K562 (cell line): Measurements from ENCODE around the gene LY6G5B. TPM values are rescaled to one million over a fixed set of nuclear protein-coding genes. Genes with fewer than 3 reads are reported as not detected.
A peak's percentile ranks its signal among the peaks of the same experiment; 100 is the strongest.

Experiments
- ARID3A ChIP-seq: IDR thresholded peaks from 2 replicates; pipeline ENCODE4 v1.6.1; 2012; ENCODE audit warnings: low read depth, low read length, improper control_type of control experiment, borderline replicate concordance
- CBX2 ChIP-seq: fragments of 200-600 bp; sonication (generic); IDR thresholded peaks from one replicate; pipeline ENCODE4 v1.6.1; 2012; ENCODE audit warnings: mild to moderate bottlenecking, low read length, inconsistent platforms; ENCODE audit not compliant: insufficient read depth, poor library complexity, severe bottlenecking
- CBX5 ChIP-seq: IDR thresholded peaks from 2 replicates; pipeline ENCODE4 v1.6.1; 2014; ENCODE audit warnings: low read depth, borderline replicate concordance
- CEBPZ ChIP-seq: fragments of 150-350 bp; IDR thresholded peaks from 2 replicates; pipeline ENCODE4 v1.6.1; 2014; ENCODE audit warnings: low read depth, mild to moderate bottlenecking, low read length, borderline replicate concordance
- ETV6 ChIP-seq, 3 experiments: fragments of 150-350 bp in 1 of 3; sonication (generic) in 1 of 3; formaldehyde crosslinking in 1 of 3; IDR thresholded peaks; 2 replicates each; pipeline versions ENCODE4 v1.6.1 to v1.8.0; 2014 to 2022; ENCODE audit warnings: borderline replicate concordance in 2 of 3, low read depth in 2 of 3, antibody characterized with exemption in 1 of 3, low read length in 1 of 3, mild to moderate bottlenecking in 1 of 3, missing genetic modification reagents in 1 of 3
- JUN ChIP-seq, 2 experiments: sonication (generic) in 1 of 2; formaldehyde crosslinking in 1 of 2; IDR thresholded peaks; 2 replicates each; pipeline versions ENCODE4 v1.6.1 to v1.8.0; 2012 to 2022; ENCODE audit warnings: borderline replicate concordance in 2 of 2, mild to moderate bottlenecking in 2 of 2, improper control_type of control experiment in 1 of 2, low read depth in 1 of 2, low read length in 1 of 2, missing genetic modification reagents in 1 of 2
- KHSRP ChIP-seq: fragments of 450-650 bp; IDR thresholded peaks from 2 replicates; pipeline ENCODE4 v1.6.1; 2017
- SP1 ChIP-seq: sonication (generic); formaldehyde crosslinking; IDR thresholded peaks from 2 replicates; pipeline ENCODE4 v1.8.1; 2022; ENCODE audit warnings: mild to moderate bottlenecking, missing genetic modification reagents
- TAF7 ChIP-seq: fragments of 450-650 bp; IDR thresholded peaks from 2 replicates; pipeline ENCODE4 v1.6.1; 2016; ENCODE audit warnings: missing genetic modification characterization, missing compliant biosample characterization
- TCF3 ChIP-seq: sonication (generic); formaldehyde crosslinking; IDR thresholded peaks from 2 replicates; pipeline ENCODE4 v1.4.0; 2020; ENCODE audit warnings: mild to moderate bottlenecking, missing genetic modification reagents
- U2AF2 ChIP-seq: fragments of 200-400 bp; formaldehyde crosslinking; optimal IDR thresholded peaks from 2 replicates; pipeline ENCODE3; 2017; ENCODE audit warnings: low read depth, mild to moderate bottlenecking, low read length
- ZNF121 ChIP-seq: sonication (generic); formaldehyde crosslinking; conservative IDR thresholded peaks from 2 replicates; pipeline ENCODE4 v1.8.0; 2022; ENCODE audit warnings: missing genetic modification reagents
- ZNF143 ChIP-seq: sonication (generic); formaldehyde crosslinking; IDR thresholded peaks from 2 replicates; pipeline ENCODE4 v1.9.0; 2022; ENCODE audit warnings: mild to moderate bottlenecking, missing genetic modification reagents
- ZNF57 ChIP-seq: fragments of 450-650 bp; formaldehyde crosslinking; IDR thresholded peaks from 2 replicates; pipeline ENCODE4 v1.4.0; 2020; ENCODE audit warnings: mild to moderate bottlenecking, moderate library complexity
- polyA plus RNA-seq, 8 experiments: library from polyadenylated mRNA; depleted of rRNA in 4 of 8; stranded (reverse) in 5 of 8; unstranded in 3 of 8; fragments of >200 nt; fragmentation: Nextera tagmentation in 2 of 8; fragmentation: Illumina TruSeq in 1 of 8; extraction: Ambion mirVana in 2 of 8; extraction: Trizol in 1 of 8; gene quantifications; 2 replicates each; pipeline versions ENCODE4 v1.2.1 to v1.2.3, GENCODE V29; 2011 to 2014; ENCODE audit warnings: inconsistent platforms in 1 of 8, missing spikeins in 1 of 8
- total RNA-seq, 7 experiments: library from RNA; depleted of rRNA in 6 of 7; stranded (reverse); fragments of >200 nt in 6 of 7; fragmentation: Illumina TruSeq in 2 of 7; extraction: Trizol in 2 of 7; gene quantifications; 2 replicates each; pipeline versions ENCODE4 v1.2.1 to v1.2.3, GENCODE V29; 2011 to 2021; ENCODE audit warnings: low replicate concordance in 1 of 7
- TF ChIP-seq, protein P1 (sequence below): fragments of 250-450 bp; sonication (Bioruptor Pico); IDR thresholded peaks from 2 replicates; pipeline ENCODE4 v1.4.0; 2020; ENCODE audit warnings: borderline replicate concordance
- TF ChIP-seq, protein P2 (sequence below): sonication (generic); formaldehyde crosslinking; IDR thresholded peaks from 2 replicates; pipeline ENCODE4 v1.8.1; 2023; ENCODE audit warnings: mild to moderate bottlenecking, missing genetic modification reagents

Gene LY6G5B
- total and polyA plus RNA-seq, 9 of the 15 experiments (the other 6 are each of a cell fraction or from before 2014, with no cell fraction given) = 6.0 to 27.0 (median 7.5) TPM

DNA sequence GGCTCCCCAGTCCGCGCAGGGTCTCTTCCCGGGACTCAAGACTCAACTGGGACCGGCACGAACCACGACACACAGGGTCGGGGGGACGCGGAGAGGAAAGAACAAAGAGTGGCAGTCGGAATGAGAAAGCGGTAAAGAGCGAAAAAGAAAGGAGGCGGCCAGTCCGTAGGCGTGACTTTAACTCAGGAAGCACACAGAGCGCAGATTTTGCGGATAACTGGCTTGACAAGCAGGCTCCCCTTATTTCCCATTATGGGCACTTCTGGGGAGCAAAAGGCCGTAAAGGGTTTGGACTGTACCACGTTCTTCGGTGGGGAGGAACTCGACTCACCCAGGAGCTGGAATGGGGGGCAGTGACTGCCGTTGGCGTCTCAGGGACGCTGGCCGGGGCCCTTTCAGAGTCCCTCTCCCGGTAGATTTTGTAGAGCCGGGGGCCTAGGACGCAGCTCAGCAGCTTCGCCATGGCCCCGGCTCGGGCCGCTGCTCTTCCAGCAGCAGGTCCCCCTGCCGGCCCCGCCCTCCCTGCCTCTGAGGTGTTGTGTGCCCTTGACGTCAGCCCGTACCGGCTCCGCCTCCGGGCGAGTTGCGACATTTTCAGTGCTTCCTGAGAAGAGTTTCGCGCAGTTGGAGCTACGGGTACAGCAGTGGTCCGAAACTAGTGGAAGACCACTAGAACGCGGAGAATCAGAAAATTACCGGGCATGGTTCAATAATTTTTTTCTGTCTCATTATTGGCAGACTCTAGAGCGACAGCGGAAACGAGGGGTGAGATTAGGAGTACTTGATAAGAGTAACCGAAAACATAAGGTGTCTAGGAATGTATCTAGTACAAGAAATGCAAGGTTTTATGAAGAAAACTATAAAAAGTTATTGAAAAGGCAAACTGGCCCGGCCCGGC lies 33.3 kb downstream of the LY6G5B start, which contains the start of gene ABHD16A (continued):
- TF ChIP-seq CEBPZ (no peak; the same call in 1 of the 2 replicates), SP1 (CRISPR knock-in tag) (peak; percentile 96), KHSRP (no peak; the same call in 1 of the 2 replicates), ARID3A (no peak), ETV6 (IDR thresholded peaks at IDR 0.05; ENCODE audit: borderline replicate concordance in 1 of 2, low read depth in 2 of 2, low read length in 1 of 2) (peak in 1 of 2 experiments; percentile 67; a peak in 1 of 4 replicates), ETV6 (CRISPR knock-in tag; IDR thresholded peaks at IDR 0.05; ENCODE audit: borderline replicate concordance) (no peak), TCF3 (peak; percentile 48; the same call in 1 of the 2 replicates), ZNF57 (CRISPR knock-in tag) (0 out of 2 replicates have a peak, but pooled peaks have one; percentile 31), ZNF121 (CRISPR knock-in tag) (no peak), ZNF143 (CRISPR knock-in tag) (no peak), JUN (IDR thresholded peaks at IDR 0.05; ENCODE audit: borderline replicate concordance, low read depth, low read length) (peak; percentile 80), JUN (CRISPR knock-in tag; IDR thresholded peaks at IDR 0.05; ENCODE audit: borderline replicate concordance) (0 out of 2 replicates have a peak, but pooled peaks have one; percentile 24), CBX5 (no peak), U2AF2 (no peak), CBX2 (no peak), TAF7 (no peak; the same call in 1 of the 2 replicates)
- TF ChIP-seq, protein P1, sequence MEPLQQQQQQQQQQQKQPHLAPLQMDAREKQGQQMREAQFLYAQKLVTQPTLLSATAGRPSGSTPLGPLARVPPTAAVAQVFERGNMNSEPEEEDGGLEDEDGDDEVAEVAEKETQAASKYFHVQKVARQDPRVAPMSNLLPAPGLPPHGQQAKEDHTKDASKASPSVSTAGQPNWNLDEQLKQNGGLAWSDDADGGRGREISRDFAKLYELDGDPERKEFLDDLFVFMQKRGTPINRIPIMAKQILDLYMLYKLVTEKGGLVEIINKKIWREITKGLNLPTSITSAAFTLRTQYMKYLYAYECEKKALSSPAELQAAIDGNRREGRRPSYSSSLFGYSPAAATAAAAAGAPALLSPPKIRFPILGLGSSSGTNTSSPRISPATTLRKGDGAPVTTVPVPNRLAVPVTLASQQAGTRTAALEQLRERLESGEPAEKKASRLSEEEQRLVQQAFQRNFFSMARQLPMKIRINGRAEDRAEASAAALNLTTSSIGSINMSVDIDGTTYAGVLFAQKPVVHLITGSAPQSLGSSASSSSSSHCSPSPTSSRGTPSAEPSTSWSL (CRISPR knock-in tag) = no peak
- TF ChIP-seq, protein P2, sequence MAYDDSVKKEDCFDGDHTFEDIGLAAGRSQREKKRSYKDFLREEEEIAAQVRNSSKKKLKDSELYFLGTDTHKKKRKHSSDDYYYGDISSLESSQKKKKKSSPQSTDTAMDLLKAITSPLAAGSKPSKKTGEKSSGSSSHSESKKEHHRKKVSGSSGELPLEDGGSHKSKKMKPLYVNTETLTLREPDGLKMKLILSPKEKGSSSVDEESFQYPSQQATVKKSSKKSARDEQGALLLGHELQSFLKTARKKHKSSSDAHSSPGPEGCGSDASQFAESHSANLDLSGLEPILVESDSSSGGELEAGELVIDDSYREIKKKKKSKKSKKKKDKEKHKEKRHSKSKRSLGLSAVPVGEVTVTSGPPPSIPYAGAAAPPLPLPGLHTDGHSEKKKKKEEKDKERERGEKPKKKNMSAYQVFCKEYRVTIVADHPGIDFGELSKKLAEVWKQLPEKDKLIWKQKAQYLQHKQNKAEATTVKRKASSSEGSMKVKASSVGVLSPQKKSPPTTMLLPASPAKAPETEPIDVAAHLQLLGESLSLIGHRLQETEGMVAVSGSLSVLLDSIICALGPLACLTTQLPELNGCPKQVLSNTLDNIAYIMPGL (CRISPR knock-in tag) = no peak; the same call in none of the 2 replicates
